Skeletal muscle cell (primary cell): ENCODE measurements around the gene NRBF2.
A peak's percentile ranks its signal among the peaks of the same experiment; 100 is the strongest.
"Not testable (repeated sequence)": the region's sequence is repeated elsewhere in the genome, so short reads cannot be mapped to it uniquely, and the experiment has no call there.

Source experiments
- DNase-seq: peaks from one replicate; pipeline ENCODE4 v3.0.0-alpha.2; 2010; ENCODE audit warnings: low read depth
- H3K4me3 ChIP-seq: 2 replicates; pipeline ENCODE4 v1.5.1; 2011; ENCODE audit warnings: low read depth, mild to moderate bottlenecking, control low read depth, low read length, moderate library complexity

NRBF2 gene

DNA sequence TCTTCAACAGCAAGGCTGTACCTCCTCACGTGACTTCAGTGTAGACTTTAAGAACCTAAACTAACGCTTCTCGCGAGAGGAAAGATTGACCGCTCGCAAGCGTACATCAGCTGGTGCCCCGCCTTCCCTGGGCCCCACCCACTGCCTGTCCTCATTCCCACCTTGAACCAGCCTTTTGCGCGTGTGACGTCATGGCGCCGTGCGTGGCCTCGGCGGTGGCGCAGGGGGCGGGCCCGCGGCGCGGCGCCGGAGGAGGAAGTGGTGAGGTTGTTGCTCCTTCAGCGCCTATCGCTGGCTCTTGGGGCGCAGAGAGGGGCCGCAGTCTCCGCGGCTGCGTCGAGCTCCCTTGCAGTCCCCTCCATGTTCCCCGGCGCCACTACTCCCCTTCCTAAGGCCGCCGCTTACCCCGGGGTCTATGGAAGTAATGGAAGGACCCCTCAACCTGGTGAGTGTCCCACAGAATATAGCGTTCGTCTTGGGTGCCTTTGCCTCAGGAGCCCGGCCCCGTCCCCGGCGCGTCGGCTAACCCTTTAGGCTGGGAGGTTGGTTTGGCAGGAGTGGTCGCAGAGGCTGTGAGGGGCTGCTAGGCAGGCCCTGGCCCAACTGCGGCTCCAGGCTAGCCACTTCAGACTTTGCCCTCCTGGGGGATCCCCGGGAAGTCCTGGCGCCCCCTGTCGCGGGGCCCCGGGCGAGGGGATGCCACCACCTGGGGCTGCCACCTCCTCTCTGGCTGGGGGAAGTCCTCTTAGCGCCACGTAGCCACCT is at the start of gene NRBF2:
NRBF2 (plus strand) TSS at position 273 of the 765 bp plus-strand sequence; CDS start at position 416, 143 bp downstream.
- H3K4me3 ChIP-seq, result peak within 1 kb of the TSS; percentile 97
- peak; percentile 95 for DNase-seq

DNA sequence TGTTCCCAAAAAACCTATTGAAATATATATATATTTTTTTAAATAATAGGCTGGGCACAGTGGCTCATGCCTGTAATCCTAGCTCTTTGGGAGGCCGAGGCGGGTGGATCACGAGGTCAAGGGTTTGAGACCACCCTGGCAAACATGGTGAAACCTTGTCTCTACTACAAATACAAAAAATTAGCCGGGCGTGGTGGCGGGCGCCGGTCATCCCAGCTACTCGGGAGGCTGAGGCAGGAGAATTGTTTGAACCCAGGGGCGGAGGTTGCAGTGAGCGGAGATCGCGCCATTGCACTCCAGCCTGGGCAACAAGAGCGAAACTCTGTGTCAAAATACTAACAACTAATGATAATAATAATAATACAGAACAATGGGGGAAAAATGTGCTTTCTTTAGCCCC is 49.7 kb upstream of the NRBF2 start:
- H3K4me3 ChIP-seq, DNase-seq: not testable (repeated sequence)

DNA sequence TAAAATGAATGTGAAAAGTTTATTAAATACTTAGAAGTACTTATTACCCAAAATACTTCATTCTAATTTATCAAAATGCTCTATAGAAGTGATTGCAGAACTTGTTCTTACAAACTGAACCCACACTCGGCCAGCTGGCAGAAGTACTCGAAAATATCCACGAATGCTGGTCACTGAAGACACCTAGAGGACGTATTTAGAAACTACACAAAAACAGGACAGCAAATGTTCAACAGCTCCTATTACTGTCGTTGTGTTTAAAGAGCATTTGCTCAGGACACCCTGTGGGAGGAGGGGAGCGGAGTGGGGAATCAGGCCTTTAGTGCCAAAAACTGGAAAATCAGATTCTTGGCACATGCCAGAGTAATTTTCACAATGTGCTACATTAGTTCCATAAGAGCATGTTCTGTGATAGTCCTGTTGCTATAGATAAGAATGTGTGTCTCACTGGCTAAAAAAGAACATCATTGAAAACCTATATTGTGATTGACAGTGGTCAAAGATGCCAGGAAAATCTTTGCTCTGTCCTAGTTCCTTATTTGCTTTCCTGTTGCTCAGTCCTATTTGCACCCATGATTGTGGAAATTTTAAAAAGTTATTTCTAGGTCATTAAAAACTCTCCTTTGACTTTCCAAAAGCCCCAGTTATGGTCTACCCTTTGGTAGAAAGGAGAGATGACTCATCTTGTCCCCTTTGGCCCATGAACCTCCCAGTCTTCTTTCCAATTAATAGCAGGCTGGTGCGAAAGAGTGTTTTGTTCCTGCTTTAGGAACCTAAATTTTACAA is 49.0 kb upstream of the NRBF2 start:
- no peak overlapping the region for H3K4me3 ChIP-seq
- peak; percentile 65 for DNase-seq

GRCh38 chr10:63084690-63085382 is 48.3 kb upstream of the NRBF2 start:
- DNase-seq, result no peak
- H3K4me3 ChIP-seq, result no peak overlapping the region

DNA sequence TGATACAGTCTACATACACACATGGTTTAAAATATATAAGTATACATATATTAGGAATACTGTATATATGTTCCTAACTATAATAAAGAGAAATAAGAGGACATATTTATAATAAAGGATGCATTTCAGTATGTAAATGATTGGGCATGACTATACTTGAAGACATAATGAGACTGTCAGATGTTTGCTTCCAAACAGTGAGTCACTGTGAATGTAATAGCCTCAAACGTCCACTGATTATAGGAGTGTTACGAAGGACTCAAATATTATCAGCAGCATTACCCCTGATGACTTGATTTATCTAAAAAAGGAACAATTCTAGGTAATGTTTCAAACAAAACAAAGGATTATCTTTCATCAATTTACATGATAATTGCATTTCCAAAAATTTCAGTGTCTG is 39.9 kb upstream of the NRBF2 start:
- DNase-seq, result no peak
- H3K4me3 ChIP-seq, result no peak overlapping the region

DNA sequence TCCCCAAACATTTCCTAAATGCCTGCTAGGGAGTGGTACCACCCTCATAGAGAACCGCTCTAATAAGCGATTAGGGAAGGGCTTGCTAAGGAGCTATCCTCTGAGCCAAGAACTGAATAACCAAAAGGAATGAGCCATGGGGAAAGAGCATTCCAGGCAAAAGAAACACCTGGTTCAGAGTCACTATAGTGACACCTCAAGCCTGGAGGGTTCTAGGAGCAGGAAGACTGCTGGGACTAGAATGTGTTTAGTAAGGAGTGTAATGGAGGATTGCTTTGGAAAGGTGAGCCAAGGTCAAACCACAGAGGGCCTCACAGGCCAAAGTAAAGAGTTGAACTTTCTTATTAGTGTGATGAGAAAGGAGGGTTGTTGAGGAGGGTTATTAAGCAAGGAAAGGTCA is 38.7 kb upstream of the NRBF2 start:
- H3K4me3 ChIP-seq, result no peak overlapping the region
- DNase-seq, result no peak

DNA sequence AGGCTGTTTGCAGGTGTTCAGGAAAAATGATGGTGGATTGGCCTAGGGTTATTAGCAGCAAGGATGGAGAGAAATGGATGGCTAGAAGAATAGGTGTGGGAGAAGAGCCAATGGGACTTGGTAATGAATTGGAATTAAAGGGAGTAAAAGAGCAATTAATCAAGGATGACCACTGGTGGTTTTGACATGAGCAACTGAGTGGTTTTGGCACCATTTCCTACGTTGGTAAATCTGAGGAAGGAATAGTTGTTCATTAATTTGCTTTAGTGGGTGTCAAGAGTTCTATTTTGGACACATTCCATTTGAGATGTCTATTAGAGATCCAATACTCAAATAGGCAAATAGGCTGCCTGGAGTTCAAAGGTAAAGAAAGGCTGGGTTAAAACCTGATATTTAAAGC is 38.2 kb upstream of the NRBF2 start:
- DNase-seq, result no peak

GRCh38 chr10:63099734-63100133 is 33.4 kb upstream of the NRBF2 start:
- no peak for DNase-seq
- no peak overlapping the region for H3K4me3 ChIP-seq

More for the DNA sequence above, 38.2 kb upstream of the NRBF2 start:
- no peak overlapping the region for H3K4me3 ChIP-seq

DNA sequence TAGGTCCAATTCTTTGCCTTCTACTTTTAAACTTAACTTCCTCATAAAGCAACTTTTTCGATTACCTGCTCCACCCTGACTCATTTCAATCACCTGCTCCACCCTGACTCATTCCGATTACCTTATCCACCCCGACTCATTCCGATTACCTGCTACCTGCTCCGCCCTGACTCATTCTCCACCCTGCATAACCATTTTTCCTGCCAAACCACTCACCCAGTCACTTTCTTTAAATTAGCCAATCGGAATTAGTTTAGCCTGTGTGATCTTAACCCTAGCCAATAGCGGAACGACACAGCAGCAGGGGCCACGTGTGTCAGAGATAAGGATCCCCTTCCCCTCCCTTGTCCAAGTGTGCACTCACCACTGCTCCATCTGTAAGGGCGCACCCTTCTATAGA is 32.0 kb upstream of the NRBF2 start:
- H3K4me3 ChIP-seq, DNase-seq: not testable (repeated sequence)

- DNase-seq, H3K4me3 ChIP-seq: not testable (repeated sequence)
These were observed 30.7 kb upstream of the NRBF2 start for GRCh38 chr10:63102279-63102883.

DNA sequence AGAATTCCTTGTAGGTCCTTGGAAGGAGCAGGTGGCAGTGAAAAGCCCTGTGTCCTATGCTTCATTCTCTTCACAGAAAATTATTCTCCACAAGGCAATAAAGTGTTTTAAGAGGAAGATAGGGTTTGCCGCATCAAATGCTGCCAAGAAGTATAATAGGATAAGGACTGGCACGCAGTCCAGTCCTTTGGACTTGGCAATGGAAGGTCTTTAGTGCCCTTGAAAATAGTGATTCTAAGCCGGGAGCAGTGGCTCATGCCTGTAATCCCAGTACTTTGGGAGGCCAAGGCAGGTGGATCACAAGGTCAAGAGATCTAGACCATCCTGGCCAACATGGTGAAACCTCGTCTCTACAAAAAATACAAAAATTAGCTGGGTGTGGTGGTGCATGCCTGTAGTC is 29.9 kb upstream of the NRBF2 start:
- H3K4me3 ChIP-seq, DNase-seq: not testable (repeated sequence)

- no peak for DNase-seq
- H3K4me3 ChIP-seq, result no peak overlapping the region
These were observed 29.1 kb upstream of the NRBF2 start for GRCh38 chr10:63103971-63104409.

- H3K4me3 ChIP-seq, result no peak overlapping the region
- DNase-seq, result no peak
These were observed 27.7 kb upstream of the NRBF2 start for GRCh38 chr10:63105225-63106110.

- no peak for DNase-seq
- H3K4me3 ChIP-seq, result no peak overlapping the region
These were observed 26.9 kb upstream of the NRBF2 start for GRCh38 chr10:63106111-63106755.

GRCh38 chr10:63107943-63108437 is 25.1 kb upstream of the NRBF2 start:
- H3K4me3 ChIP-seq, result no peak overlapping the region
- DNase-seq, result no peak

GRCh38 chr10:63110940-63111339 is 22.2 kb upstream of the NRBF2 start:
- DNase-seq, result no peak
- no peak overlapping the region for H3K4me3 ChIP-seq

DNA sequence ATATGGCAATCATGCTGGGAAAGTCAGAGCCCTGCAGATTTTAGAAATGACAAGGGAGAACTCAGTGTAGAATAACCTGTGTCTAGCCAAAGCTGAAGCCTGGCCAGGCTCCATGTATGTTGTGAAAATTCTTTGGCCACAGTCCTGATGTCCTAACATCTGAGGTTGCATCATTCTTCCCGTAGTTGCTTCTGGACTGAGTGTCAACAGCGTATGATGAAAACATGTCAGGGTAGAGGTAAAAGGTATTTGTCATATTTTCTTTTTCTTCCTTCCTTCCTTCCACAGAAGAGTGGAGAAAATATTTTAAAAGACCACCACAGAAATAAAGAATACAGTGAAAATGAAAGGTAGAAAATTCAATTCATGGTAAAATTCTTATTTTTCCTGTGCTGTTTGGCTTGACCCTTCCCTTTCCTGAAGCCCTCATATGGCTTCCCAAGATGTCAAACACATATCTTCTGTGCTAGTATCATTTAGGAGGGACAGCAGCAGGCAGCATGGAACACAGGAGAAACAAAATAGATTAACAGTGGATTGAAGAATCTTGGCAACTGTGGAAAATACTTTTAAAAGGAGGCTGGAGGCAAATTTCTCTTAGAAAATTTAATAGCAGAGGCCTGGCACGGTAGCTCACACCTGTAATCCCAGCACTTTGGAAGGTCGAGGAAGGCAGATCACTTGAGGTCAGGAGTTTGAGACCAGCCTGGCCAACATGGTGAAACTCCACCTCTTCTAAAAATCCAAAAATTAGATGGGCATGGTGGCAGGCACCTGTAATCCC is 18.9 kb upstream of the NRBF2 start:
- DNase-seq, result peak; percentile 94
- no peak overlapping the region for H3K4me3 ChIP-seq
